MM.1S (cell line): ENCODE results near the gene CCDC136.

Experiments
- EZH2phosphoT487 ChIP-seq: fragments of 300-600 bp; sonication (generic); IDR thresholded peaks from 2 replicates; pipeline ENCODE4 v1.6.1; 2018; ENCODE audit warnings: antibody characterized with exemption, low read length
- TF ChIP-seq, protein P1 (sequence below): fragments of 300-600 bp; sonication (generic); IDR thresholded peaks from 2 replicates; pipeline ENCODE4 v1.5.1; 2016; ENCODE audit warnings: antibody characterized with exemption, low read length, mixed read lengths

GRCh38 chr7:128831178-128831993, 39.6 kb downstream of the CCDC136 start:
- TF ChIP-seq, protein P1, sequence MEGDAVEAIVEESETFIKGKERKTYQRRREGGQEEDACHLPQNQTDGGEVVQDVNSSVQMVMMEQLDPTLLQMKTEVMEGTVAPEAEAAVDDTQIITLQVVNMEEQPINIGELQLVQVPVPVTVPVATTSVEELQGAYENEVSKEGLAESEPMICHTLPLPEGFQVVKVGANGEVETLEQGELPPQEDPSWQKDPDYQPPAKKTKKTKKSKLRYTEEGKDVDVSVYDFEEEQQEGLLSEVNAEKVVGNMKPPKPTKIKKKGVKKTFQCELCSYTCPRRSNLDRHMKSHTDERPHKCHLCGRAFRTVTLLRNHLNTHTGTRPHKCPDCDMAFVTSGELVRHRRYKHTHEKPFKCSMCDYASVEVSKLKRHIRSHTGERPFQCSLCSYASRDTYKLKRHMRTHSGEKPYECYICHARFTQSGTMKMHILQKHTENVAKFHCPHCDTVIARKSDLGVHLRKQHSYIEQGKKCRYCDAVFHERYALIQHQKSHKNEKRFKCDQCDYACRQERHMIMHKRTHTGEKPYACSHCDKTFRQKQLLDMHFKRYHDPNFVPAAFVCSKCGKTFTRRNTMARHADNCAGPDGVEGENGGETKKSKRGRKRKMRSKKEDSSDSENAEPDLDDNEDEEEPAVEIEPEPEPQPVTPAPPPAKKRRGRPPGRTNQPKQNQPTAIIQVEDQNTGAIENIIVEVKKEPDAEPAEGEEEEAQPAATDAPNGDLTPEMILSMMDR, result no peak
- TF ChIP-seq EZH2phosphoT487, result no peak
